Pancreas (tissue), 10 donors: Measurements from ENCODE around the gene CPS1. TPM values are rescaled to one million over a fixed set of nuclear protein-coding genes. Genes with fewer than 3 reads are reported as not detected.

Experiments
- ATAC-seq, 4 donors: fragments of 200-7000 bp; cut with Tn5 transposase; one replicate each; pipeline versions ENCODE4 v1.8.0 to v1.9.1; 2020; ENCODE audit warnings: mild to moderate bottlenecking in 4 of 4, moderate library complexity in 4 of 4
- DNase-seq, 6 donors: peaks; one replicate each; pipeline ENCODE4 v3.0.0-alpha.2; 2020
- FAIRE-seq: peaks from 2 replicates; lab custom pipeline; 2012; peaks lifted over from hg19 to GRCh38; lab: Jason Lieb, UNC
- H3K27ac ChIP-seq, 4 donors: fragments of 200-600 bp; sonication (generic); 1 replicate in 3 of 4; 2 replicates in 1 of 4; pipeline versions ENCODE4 v1.5.0 to v1.8.0; 2020
- H3K27me3 ChIP-seq, 4 donors: fragments of 200-600 bp; one replicate each; pipeline ENCODE4 v1.8.0; 2021
- H3K36me3 ChIP-seq, 3 donors: fragments of 200-600 bp; sonication (generic) in 1 of 3; one replicate each; pipeline versions ENCODE4 v1.5.0 to v1.8.0; 2020 to 2021
- H3K4me1 ChIP-seq, 3 donors: fragments of 200-600 bp; one replicate each; pipeline ENCODE4 v1.8.0; 2021
- H3K4me3 ChIP-seq, 4 donors: fragments of 200-600 bp; sonication (generic) in 2 of 4; one replicate each; pipeline versions ENCODE4 v1.5.0 to v1.8.0; 2020 to 2021
- H3K9me3 ChIP-seq, 4 donors: fragments of 200-600 bp; one replicate each; pipeline ENCODE4 v1.8.0; 2021
- CTCF ChIP-seq, 4 donors: fragments of 200-600 bp; sonication (generic) in 3 of 4; IDR thresholded peaks; one replicate each; pipeline versions ENCODE4 v1.5.0 to v1.8.0; 2021; ENCODE audit warnings: antibody characterized with exemption in 4 of 4
- WGBS, 2 donors: extraction: QIAGEN DNeasy Blood & Tissue Kit; methylation state at CpG; one replicate each; pipeline ENCODE4 v1.1.7; 2013; 5-methylcytosine and 5-hydroxymethylcytosine counted together
- intact Hi-C, 3 donors: fragments of 100-400 bp; cut with DNase I; formaldehyde crosslinking; loops; one replicate each; pipeline versions ENCODE4 v1.11.1 to v1.14.2; 2022
- polyA plus RNA-seq, 2 donors: library from polyadenylated mRNA; stranded (reverse); fragments of 200-250 nt; gene quantifications; one replicate each; pipeline ENCODE4 v1.2.3, GENCODE V29; 2013
- total RNA-seq, 6 donors: library from RNA; stranded (reverse); fragmentation: NEBNext Ultra II Directional in 4 of 6; extraction: Animal tissue kit (Norgen Biotek cat#: 25700) in 4 of 6; gene quantifications; one replicate each; pipeline versions ENCODE4 v1.2.1 to v1.2.4, GENCODE V29; 2021 to 2023
- donor health status: healthy with polysubstance abuse.
- donor health status: DM: no; HTN: no; CAD: no; lungs with moderate emphysema.
- donor health status: DM: no; HTN: no; CAD: no.
- donor health status: control.
- donor health status: control.
- donor health status: Bipolar disorder and iron deficiency.
- donor health status: DM: yes; HTN: yes; CAD: no.
- donor health status: DM: no; HTN: no; CAD: no.
- donor health status: DM: no; HTN: no; CAD: no.
- donor health status: DM: yes; HTN: yes; CAD: no.

Gene CPS1
- total and polyA plus RNA-seq, 8 donors: 0.23 to 2.0 (median 1.1) TPM

GRCh38 chr2:210647151-210647550, 90.8 kb downstream of the CPS1 start:
- no peak overlapping the region for H3K27ac ChIP-seq
- H3K4me1 ChIP-seq: peaks cover 0 to 4% (median 0%) of the 10 kb centered on the region in 3 donors
- no peak overlapping the region for H3K4me3 ChIP-seq
- FAIRE-seq (no peak), ATAC-seq (no peak), DNase-seq (no peak)
- intact Hi-C loops: no loop called here
- TF ChIP-seq CTCF (IDR thresholded peaks at IDR 0.05): no peak
- no peaks in the 10 kb centered on the region for H3K9me3 ChIP-seq
- no peaks in the 10 kb centered on the region for H3K36me3 ChIP-seq
- no peaks in the 10 kb centered on the region for H3K27me3 ChIP-seq

- no peaks in the 10 kb centered on the region for H3K27me3 ChIP-seq
- H3K4me1 ChIP-seq: no peaks in the 10 kb centered on the region
- no peak for TF ChIP-seq CTCF (IDR thresholded peaks at IDR 0.05)
- no peak overlapping the region for H3K27ac ChIP-seq
- no peaks in the 10 kb centered on the region for H3K9me3 ChIP-seq
- DNase-seq (no peak), ATAC-seq (no peak), FAIRE-seq (no peak)
- H3K36me3 ChIP-seq: no peaks in the 10 kb centered on the region
- intact Hi-C loops: no loop called here
- 66 to 76% methylated on average over 1 of the region's 1 CpG for WGBS, 2 donors
- no peak overlapping the region for H3K4me3 ChIP-seq
Observed at GRCh38 chr2:210654091-210654490, 97.7 kb downstream of the CPS1 start.

GRCh38 chr2:210655229-210655975, 99.0 kb downstream of the CPS1 start:
- Histone ChIP-seq H3K36me3 (no peaks in the 10 kb centered on the region), H3K27me3 (no peaks in the 10 kb centered on the region), H3K9me3 (no peaks in the 10 kb centered on the region), H3K27ac (no peak overlapping the region), H3K4me1 (no peaks in the 10 kb centered on the region), H3K4me3 (no peak overlapping the region)
- no peak for ATAC-seq
- TF ChIP-seq CTCF (IDR thresholded peaks at IDR 0.05): no peak
- intact Hi-C loops: no loop called here
- FAIRE-seq: no peak
- 24% methylated on average over 3 of the region's 3 CpGs for WGBS, 2 donors
- no peak for DNase-seq

- no peak for TF ChIP-seq CTCF (IDR thresholded peaks at IDR 0.05)
- whole genome bisulfite sequencing, 2 donors: 44 to 60% methylated on average over 1 of the region's 1 CpG
- Histone ChIP-seq H3K36me3 (no peaks in the 10 kb centered on the region), H3K4me3 (no peak overlapping the region), H3K4me1 (no peaks in the 10 kb centered on the region), H3K27me3 (no peaks in the 10 kb centered on the region), H3K27ac (no peak overlapping the region), H3K9me3 (no peaks in the 10 kb centered on the region)
- intact Hi-C loops: no loop called here
- no peak for FAIRE-seq
- ATAC-seq: no peak
- DNase-seq: no peak
Observed at GRCh38 chr2:210657874-210658273, 101.5 kb downstream of the CPS1 start.

GRCh38 chr2:210660751-210661150, 104.4 kb downstream of the CPS1 start:
- H3K9me3 ChIP-seq: no peaks in the 10 kb centered on the region
- H3K4me1 ChIP-seq: no peaks in the 10 kb centered on the region
- no peak for TF ChIP-seq CTCF (IDR thresholded peaks at IDR 0.05)
- no peaks in the 10 kb centered on the region for H3K36me3 ChIP-seq
- DNase-seq (no peak), ATAC-seq (no peak), FAIRE-seq (no peak)
- no peak overlapping the region for H3K27ac ChIP-seq
- intact Hi-C loops: no loop called here
- H3K27me3 ChIP-seq: no peaks in the 10 kb centered on the region
- H3K4me3 ChIP-seq: no peak overlapping the region
